Tibial artery (tissue), 4 donors: ENCODE measurements around the gene PRKG1.

Source experiments
- DNase-seq, 2 donors: peaks; one replicate each; pipeline ENCODE4 v3.0.0-alpha.2; 2019
- H3K27ac ChIP-seq, 2 donors: fragments of 200-600 bp; sonication (generic) in 1 of 2; 1 replicate in 1 of 2; 2 replicates in 1 of 2; pipeline ENCODE4 v1.5.1; 2018 to 2019; ENCODE audit warnings: mild to moderate bottlenecking in 1 of 2
- H3K27me3 ChIP-seq, 2 donors: fragments of 200-600 bp; sonication (generic) in 1 of 2; one replicate each; pipeline versions ENCODE4 v1.5.1 to v1.6.0; 2016 to 2019
- H3K36me3 ChIP-seq, 3 donors: fragments of 200-600 bp; sonication (generic) in 2 of 3; one replicate each; pipeline ENCODE4 v1.5.1; 2016 to 2019; ENCODE audit warnings: mild to moderate bottlenecking in 2 of 3
- H3K4me1 ChIP-seq, 4 donors: fragments of 200-600 bp; sonication (generic) in 2 of 4; 1 replicate in 3 of 4; 2 replicates in 1 of 4; pipeline ENCODE4 v1.5.1; 2016 to 2019
- H3K4me3 ChIP-seq, 2 donors: fragments of 200-600 bp; sonication (generic) in 1 of 2; 1 replicate in 1 of 2; 2 replicates in 1 of 2; pipeline ENCODE4 v1.5.1; 2018 to 2019; ENCODE audit warnings: mild to moderate bottlenecking in 2 of 2
- H3K9me3 ChIP-seq, 3 donors: fragments of 200-600 bp; sonication (generic) in 1 of 3; one replicate each; pipeline ENCODE4 v1.5.1; 2016 to 2019
- CTCF ChIP-seq, 2 experiments: fragments of 200-600 bp in 1 of 2; fragments of 450-650 bp in 1 of 2; IDR thresholded peaks; one replicate each; pipeline ENCODE4 v1.5.1; 2017 to 2019; ENCODE audit warnings: antibody characterized with exemption in 2 of 2, mild to moderate bottlenecking in 1 of 2, moderate library complexity in 1 of 2
- intact Hi-C: fragments of 100-400 bp; cut with DNase I; formaldehyde crosslinking; loops from one replicate; pipeline ENCODE4 v1.15.0; 2023; ENCODE audit warnings: low total_unique reads

Gene PRKG1

GRCh38 chr10:51900180-51900579 lies 825.9 kb downstream of the PRKG1 start:
- no peaks in the 10 kb centered on the region for H3K27me3 ChIP-seq
- peaks cover 0 to 40% (median 15%) of the 10 kb centered on the region in 4 donors for H3K4me1 ChIP-seq
- no peaks in the 10 kb centered on the region for H3K9me3 ChIP-seq
- intact Hi-C loops = no loop called here
- no peak overlapping the region for H3K27ac ChIP-seq
- no peak overlapping the region for H3K4me3 ChIP-seq
- no peak for TF ChIP-seq CTCF (IDR thresholded peaks at IDR 0.05)
- no peak for DNase-seq
- no peaks in the 10 kb centered on the region for H3K36me3 ChIP-seq

GRCh38 chr10:51903675-51904074 lies 829.4 kb downstream of the PRKG1 start:
- Histone ChIP-seq H3K4me3 (no peak overlapping the region), H3K9me3 (no peaks in the 10 kb centered on the region), H3K27me3 (no peaks in the 10 kb centered on the region), H3K4me1 (peaks cover 0 to 20% (median 0%) of the 10 kb centered on the region in 4 donors), H3K27ac (no peak overlapping the region), H3K36me3 (no peaks in the 10 kb centered on the region)
- intact Hi-C loops = no loop called here
- DNase-seq = no peak
- TF ChIP-seq CTCF (IDR thresholded peaks at IDR 0.05) = no peak

GRCh38 chr10:51905032-51905431 lies 830.7 kb downstream of the PRKG1 start:
- intact Hi-C loops = no loop called here
- H3K36me3 ChIP-seq = no peaks in the 10 kb centered on the region
- H3K27me3 ChIP-seq = no peaks in the 10 kb centered on the region
- no peaks in the 10 kb centered on the region for H3K9me3 ChIP-seq
- DNase-seq = no peak
- TF ChIP-seq CTCF (IDR thresholded peaks at IDR 0.05) = no peak
- no peak overlapping the region for H3K27ac ChIP-seq
- no peak overlapping the region for H3K4me3 ChIP-seq
- H3K4me1 ChIP-seq = peaks cover 0 to 16% (median 0%) of the 10 kb centered on the region in 4 donors

GRCh38 chr10:51907361-51907760 lies 833.1 kb downstream of the PRKG1 start:
- Histone ChIP-seq H3K4me1 (peaks cover 0 to 32% (median 3%) of the 10 kb centered on the region in 4 donors), H3K36me3 (no peaks in the 10 kb centered on the region), H3K9me3 (no peaks in the 10 kb centered on the region), H3K27me3 (no peaks in the 10 kb centered on the region), H3K4me3 (no peak overlapping the region), H3K27ac (no peak overlapping the region)
- TF ChIP-seq CTCF (IDR thresholded peaks at IDR 0.05) = no peak
- intact Hi-C loops = no loop called here
- no peak for DNase-seq

GRCh38 chr10:51910189-51910588 lies 835.9 kb downstream of the PRKG1 start:
- intact Hi-C loops = no loop called here
- Histone ChIP-seq H3K36me3 (no peaks in the 10 kb centered on the region), H3K27me3 (no peaks in the 10 kb centered on the region), H3K4me1 (peaks cover 0 to 34% (median 4%) of the 10 kb centered on the region in 4 donors), H3K4me3 (no peak overlapping the region), H3K27ac (no peak overlapping the region), H3K9me3 (no peaks in the 10 kb centered on the region)
- no peak for DNase-seq
- TF ChIP-seq CTCF (IDR thresholded peaks at IDR 0.05) = no peak

- intact Hi-C loops = no loop called here
- Histone ChIP-seq H3K27me3 (no peaks in the 10 kb centered on the region), H3K4me1 (peaks cover 0 to 35% (median 5%) of the 10 kb centered on the region in 4 donors)
Measured at GRCh38 chr10:51910596-51910995, 836.3 kb downstream of the PRKG1 start.

More at GRCh38 chr10:51910596-51910995, 836.3 kb downstream of the PRKG1 start:
- Histone ChIP-seq H3K4me3 (no peak overlapping the region), H3K9me3 (no peaks in the 10 kb centered on the region), H3K27ac (no peak overlapping the region), H3K36me3 (no peaks in the 10 kb centered on the region)
- TF ChIP-seq CTCF (IDR thresholded peaks at IDR 0.05) = no peak
- DNase-seq = no peak
